Neural progenitor cell (in vitro differentiated cells): Measurements from ENCODE around the gene ZNF512B.

Experiments used
- EZH2 ChIP-seq: fragments of 200-600 bp; sonication (generic); IDR thresholded peaks from 2 replicates; pipeline ENCODE4 v1.6.1; 2017; ENCODE audit warnings: antibody characterized with exemption, mild to moderate bottlenecking, moderate library complexity
- TF ChIP-seq, protein P1 (sequence below): fragments of 200-600 bp; sonication (generic); IDR thresholded peaks from 2 replicates; pipeline ENCODE4 v1.5.1; 2017; ENCODE audit warnings: antibody characterized with exemption, mild to moderate bottlenecking

GRCh38 chr20:63972312-63973159, 2.8 kb upstream of the ZNF512B start:
- TF ChIP-seq, protein P1, sequence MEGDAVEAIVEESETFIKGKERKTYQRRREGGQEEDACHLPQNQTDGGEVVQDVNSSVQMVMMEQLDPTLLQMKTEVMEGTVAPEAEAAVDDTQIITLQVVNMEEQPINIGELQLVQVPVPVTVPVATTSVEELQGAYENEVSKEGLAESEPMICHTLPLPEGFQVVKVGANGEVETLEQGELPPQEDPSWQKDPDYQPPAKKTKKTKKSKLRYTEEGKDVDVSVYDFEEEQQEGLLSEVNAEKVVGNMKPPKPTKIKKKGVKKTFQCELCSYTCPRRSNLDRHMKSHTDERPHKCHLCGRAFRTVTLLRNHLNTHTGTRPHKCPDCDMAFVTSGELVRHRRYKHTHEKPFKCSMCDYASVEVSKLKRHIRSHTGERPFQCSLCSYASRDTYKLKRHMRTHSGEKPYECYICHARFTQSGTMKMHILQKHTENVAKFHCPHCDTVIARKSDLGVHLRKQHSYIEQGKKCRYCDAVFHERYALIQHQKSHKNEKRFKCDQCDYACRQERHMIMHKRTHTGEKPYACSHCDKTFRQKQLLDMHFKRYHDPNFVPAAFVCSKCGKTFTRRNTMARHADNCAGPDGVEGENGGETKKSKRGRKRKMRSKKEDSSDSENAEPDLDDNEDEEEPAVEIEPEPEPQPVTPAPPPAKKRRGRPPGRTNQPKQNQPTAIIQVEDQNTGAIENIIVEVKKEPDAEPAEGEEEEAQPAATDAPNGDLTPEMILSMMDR = no peak
- TF ChIP-seq EZH2 = no peak
